ENCODE data around the gene RABEP1. TPM values are rescaled to one million over a fixed set of nuclear protein-coding genes. Genes with fewer than 3 reads are reported as not detected.

Gene RABEP1
- total RNA-seq, 2 donors from 2014 or later: 36.4 to 47.0 TPM

DNA sequence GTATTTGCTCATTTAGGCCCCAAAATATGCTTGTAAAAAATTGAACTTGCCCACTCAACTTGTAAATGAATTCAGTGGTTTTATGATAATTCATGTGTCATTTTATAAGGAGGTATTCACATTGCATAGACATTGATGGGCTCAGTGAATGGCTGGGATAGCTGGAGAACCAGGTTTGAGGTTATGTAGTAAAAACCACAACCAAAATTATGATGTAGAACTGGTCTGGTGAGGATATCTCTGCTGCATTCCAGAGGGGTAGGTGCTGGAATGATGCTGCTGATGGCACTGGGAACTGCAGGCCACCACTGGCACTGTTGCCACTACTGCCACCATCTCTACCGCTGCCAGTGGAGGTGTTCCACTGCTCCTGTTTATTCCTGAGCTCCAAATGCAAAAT, 21.5 kb upstream of the RABEP1 start:
- Histone ChIP-seq H3K27me3 (replicated peaks; ENCODE audit: insufficient read depth) (no peaks in the 10 kb centered on the region), H3K27ac (no peak overlapping the region), H3K4me3 (no peak overlapping the region), H3K4me1 (ENCODE audit: control insufficient read depth in 1 of 2, low read depth in 2 of 2) (no peaks in the 10 kb centered on the region), H3K36me3 (no peaks in the 10 kb centered on the region), H3K9me3 (no peaks in the 10 kb centered on the region)
- no peak for ATAC-seq (ENCODE audit: insufficient number of reproducible peaks, low FRiP score, low read depth)
- no peak for TF ChIP-seq CTCF (IDR thresholded peaks at IDR 0.05)
- no peak for DNase-seq (ENCODE audit: low spot score)

DNA sequence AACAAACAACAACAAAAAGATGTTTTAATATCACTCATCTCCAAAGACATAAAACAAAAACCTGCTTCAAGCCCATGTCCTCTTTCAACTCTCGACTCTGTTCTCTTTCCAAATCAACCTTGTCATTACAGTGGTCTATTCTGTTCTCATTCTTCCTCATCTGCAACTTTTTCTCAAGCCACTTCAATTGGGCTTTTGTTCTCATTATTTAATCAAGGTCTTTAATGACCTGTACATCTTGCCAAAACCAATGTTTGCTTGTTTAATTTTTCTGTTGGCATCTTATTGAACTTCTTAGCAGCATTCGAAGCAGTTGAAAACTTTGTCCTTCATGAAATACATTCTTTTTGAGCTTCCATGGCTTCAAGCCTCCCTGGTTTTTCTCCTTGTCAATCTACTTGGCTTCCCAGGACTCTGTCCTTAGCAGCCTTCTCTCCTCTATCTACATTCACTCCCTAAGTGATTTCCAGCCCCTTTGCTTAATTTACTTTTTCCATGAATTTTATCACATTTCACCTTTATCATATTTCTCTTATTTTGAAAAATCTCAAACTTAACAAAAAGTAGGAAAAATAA, 19.6 kb upstream of the RABEP1 start:
- H3K27ac ChIP-seq: no peak overlapping the region
- no peak for TF ChIP-seq CTCF (IDR thresholded peaks at IDR 0.05)
- no peak for ATAC-seq (ENCODE audit: insufficient number of reproducible peaks, low FRiP score, low read depth)

GRCh38 chr17:5263441-5263840, 18.6 kb upstream of the RABEP1 start:
- no peak for ATAC-seq (ENCODE audit: insufficient number of reproducible peaks, low FRiP score, low read depth)
- Histone ChIP-seq H3K4me1 (ENCODE audit: control insufficient read depth in 1 of 2, low read depth in 2 of 2) (no peaks in the 10 kb centered on the region), H3K9me3 (no peaks in the 10 kb centered on the region), H3K27ac (no peak overlapping the region), H3K4me3 (no peak overlapping the region), H3K36me3 (no peaks in the 10 kb centered on the region), H3K27me3 (replicated peaks; ENCODE audit: insufficient read depth) (no peaks in the 10 kb centered on the region)
- no peak for DNase-seq (ENCODE audit: low spot score)
- no peak for TF ChIP-seq CTCF (IDR thresholded peaks at IDR 0.05)

More for the DNA sequence above, 19.6 kb upstream of the RABEP1 start:
- H3K4me3 ChIP-seq: no peak overlapping the region
- no peak for DNase-seq (ENCODE audit: low spot score)
- no peaks in the 10 kb centered on the region for H3K4me1 ChIP-seq (ENCODE audit: control insufficient read depth in 1 of 2, low read depth in 2 of 2)
- H3K9me3 ChIP-seq: no peaks in the 10 kb centered on the region
- H3K27me3 ChIP-seq (replicated peaks; ENCODE audit: insufficient read depth): no peaks in the 10 kb centered on the region
- H3K36me3 ChIP-seq: no peaks in the 10 kb centered on the region

GRCh38 chr17:5264893-5265292, 17.2 kb upstream of the RABEP1 start:
- TF ChIP-seq CTCF (IDR thresholded peaks at IDR 0.05): no peak
- ATAC-seq (ENCODE audit: insufficient number of reproducible peaks, low FRiP score, low read depth) (no peak), DNase-seq (ENCODE audit: low spot score) (no peak)
- no peaks in the 10 kb centered on the region for H3K4me1 ChIP-seq (ENCODE audit: control insufficient read depth in 1 of 2, low read depth in 2 of 2)
- H3K27ac ChIP-seq: no peak overlapping the region
- H3K27me3 ChIP-seq (replicated peaks; ENCODE audit: insufficient read depth): no peaks in the 10 kb centered on the region
- H3K9me3 ChIP-seq: no peaks in the 10 kb centered on the region
- no peaks in the 10 kb centered on the region for H3K36me3 ChIP-seq
- no peak overlapping the region for H3K4me3 ChIP-seq

GRCh38 chr17:5269241-5269960, 12.7 kb upstream of the RABEP1 start:
- ATAC-seq (ENCODE audit: insufficient number of reproducible peaks, low FRiP score, low read depth) (no peak), DNase-seq (ENCODE audit: low spot score) (no peak)
- Histone ChIP-seq H3K9me3 (no peaks in the 10 kb centered on the region), H3K4me1 (ENCODE audit: control insufficient read depth in 1 of 2, low read depth in 2 of 2) (no peaks in the 10 kb centered on the region), H3K36me3 (no peaks in the 10 kb centered on the region), H3K27me3 (replicated peaks; ENCODE audit: insufficient read depth) (no peaks in the 10 kb centered on the region), H3K4me3 (no peak overlapping the region), H3K27ac (no peak overlapping the region)
- no peak for TF ChIP-seq CTCF (IDR thresholded peaks at IDR 0.05)
